NCI-H1930 (cell line): ENCODE results near the gene PNN.
"Not testable (repeated sequence)": the region's sequence is repeated elsewhere in the genome, so short reads cannot be mapped to it uniquely, and the experiment has no call there.

Experiments
- DNase-seq, 2 experiments: peaks; one replicate each; lab custom pipeline; 2025; lab: John Stamatoyannopoulos, UW

The PNN gene

DNA sequence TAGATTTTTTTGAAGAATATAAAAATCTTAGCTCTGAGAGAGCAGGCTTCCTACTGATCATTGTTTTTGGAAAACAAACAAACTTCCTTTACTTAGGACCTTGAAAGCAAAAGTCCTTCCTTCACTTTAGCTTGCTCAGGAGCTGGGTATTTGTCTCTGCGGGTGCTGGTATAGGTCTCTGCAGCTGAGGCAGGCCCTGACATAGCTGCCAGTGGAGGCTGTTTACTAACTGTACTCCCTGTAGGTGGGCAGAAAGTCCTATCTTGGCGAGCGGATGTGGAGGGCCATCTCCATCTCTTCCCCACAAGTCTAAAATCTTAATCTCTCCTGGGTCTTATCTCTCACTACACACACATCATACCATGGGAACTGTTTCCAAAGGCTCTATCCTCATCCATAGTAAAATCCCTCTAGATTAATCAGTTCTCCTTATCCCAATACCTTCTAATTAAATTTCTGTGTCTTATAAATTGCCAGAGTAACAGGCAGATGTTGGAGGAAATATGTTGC lies 54.6 kb downstream of the PNN start:
- DNase-seq, result no peak

DNA sequence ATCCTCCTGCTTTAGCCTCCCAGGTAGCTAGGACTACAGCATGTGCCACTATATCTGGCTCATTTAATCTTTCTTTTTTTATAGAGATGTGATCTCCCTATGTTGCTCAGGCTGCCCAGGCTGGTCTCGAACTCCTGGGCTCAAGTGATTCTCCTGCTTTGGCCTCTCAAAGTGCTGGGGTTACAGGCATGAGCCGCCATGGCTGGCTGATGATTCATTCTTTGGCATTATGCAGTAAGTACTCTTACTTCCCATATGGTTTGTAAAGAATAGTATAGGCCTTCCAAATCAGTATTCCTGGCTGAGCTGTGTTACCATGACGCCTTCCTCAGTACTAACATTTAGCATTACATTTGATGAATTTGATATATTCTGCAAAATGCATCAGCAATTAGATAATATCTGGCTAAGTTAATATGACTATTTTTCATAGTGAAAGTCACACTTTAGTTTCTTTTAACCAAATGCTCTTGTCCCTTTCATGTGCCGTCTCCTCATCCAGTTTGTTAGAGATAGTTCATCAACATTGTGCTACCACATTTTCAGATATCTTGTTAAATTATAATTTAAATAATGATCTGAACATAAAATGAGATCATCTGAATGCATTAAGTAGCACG lies 55.5 kb downstream of the PNN start:
- no peak for DNase-seq

DNA sequence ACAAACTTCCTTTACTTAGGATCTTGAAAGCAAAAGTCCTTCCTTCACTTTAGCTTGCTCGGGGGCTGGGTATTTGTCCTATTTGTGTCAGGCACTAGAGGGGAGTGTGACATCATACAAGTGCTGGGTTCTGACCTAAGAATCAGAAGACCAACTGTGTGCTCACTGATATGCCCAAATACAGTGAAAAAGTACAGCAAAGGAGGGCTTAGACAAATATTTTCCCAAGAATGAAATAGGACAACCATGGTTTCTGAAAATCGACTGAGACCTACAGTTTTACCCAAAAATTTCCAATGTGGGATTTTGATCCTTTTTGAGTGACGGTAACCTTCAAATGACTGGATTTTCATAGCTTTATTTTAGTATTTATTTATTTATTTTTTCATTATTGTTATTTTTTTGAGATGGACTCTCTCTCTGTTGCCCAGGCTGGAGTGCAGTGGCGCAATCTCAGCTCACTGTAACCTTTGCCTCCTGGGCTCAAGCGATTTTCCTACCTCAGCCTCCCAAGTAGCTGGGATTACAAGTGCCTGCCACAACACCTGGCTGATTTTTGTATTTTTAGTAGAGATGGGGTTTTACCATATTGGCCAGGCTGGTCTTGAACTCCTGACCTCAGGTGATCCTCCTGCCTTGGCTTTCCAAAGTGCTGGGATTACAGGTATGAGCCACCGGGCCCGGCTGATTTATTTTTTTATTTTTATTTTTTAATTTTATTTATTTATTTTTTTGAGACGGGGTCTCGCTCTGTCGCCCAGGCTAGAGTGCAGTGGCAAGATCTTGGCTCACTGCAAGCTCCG lies 56.9 kb downstream of the PNN start:
- DNase-seq, result not testable (repeated sequence)
